SK-N-MC (cell line): ENCODE results near the gene C3orf70.

ENCODE experiments used
- EZH2 ChIP-seq: fragments of 200-600 bp; sonication (generic); IDR thresholded peaks from one replicate; pipeline ENCODE4 v1.6.1; 2017; ENCODE audit warnings: antibody characterized with exemption
- POLR2AphosphoS5 ChIP-seq: IDR thresholded peaks from 2 replicates; pipeline ENCODE4 v1.6.1; 2012; ENCODE audit warnings: mild to moderate bottlenecking, low read depth, low read length, borderline replicate concordance

- TF ChIP-seq POLR2AphosphoS5 (no peak), EZH2 (no peak)
These were observed 106.7 kb downstream of the C3orf70 start for GRCh38 chr3:185046164-185046515.
